HCT116 (cell line): Measurements from ENCODE around the gene NFATC2IP.
"Not testable (repeated sequence)": the region's sequence is repeated elsewhere in the genome, so short reads cannot be mapped to it uniquely, and the experiment has no call there.

Source experiments
- CEBPB ChIP-seq: IDR thresholded peaks from 2 replicates; pipeline ENCODE4 v1.6.1; 2012; ENCODE audit warnings: low read depth
- CTCF ChIP-seq, 3 experiments: fragments of 200-600 bp in 1 of 3; sonication (generic) in 1 of 3; IDR thresholded peaks in 2 of 3; conservative IDR thresholded peaks in 1 of 3; 2 replicates each; pipeline ENCODE4 v1.5.1; 2012 to 2017; ENCODE audit warnings: low read depth in 2 of 3, low read length in 2 of 3, antibody characterized with exemption in 1 of 3, borderline replicate concordance in 1 of 3, control low read depth in 1 of 3, mild to moderate bottlenecking in 1 of 3, mixed read lengths in 1 of 3, mixed run types in 1 of 3, moderate library complexity in 1 of 3; ENCODE audit not compliant: insufficient read depth in 1 of 3
- EZH2 ChIP-seq: fragments of 200-600 bp; sonication (generic); IDR thresholded peaks from 2 replicates; pipeline ENCODE4 v1.6.1; 2017; ENCODE audit warnings: antibody characterized with exemption, mixed run types
- MAX ChIP-seq: IDR thresholded peaks from 2 replicates; pipeline ENCODE4 v1.6.1; 2012
- POLR2A ChIP-seq: IDR thresholded peaks from 2 replicates; pipeline ENCODE4 v1.7.0; 2011; ENCODE audit warnings: borderline replicate concordance; ENCODE audit not compliant: insufficient read depth, insufficient read length; ENCODE audit errors: extremely low read depth
- POLR2AphosphoS5 ChIP-seq: IDR thresholded peaks from 2 replicates; pipeline ENCODE4 v1.6.1; 2011; ENCODE audit warnings: mild to moderate bottlenecking, low read depth, low read length, moderate library complexity
- RAD21 ChIP-seq: IDR thresholded peaks from 2 replicates; pipeline ENCODE4 v1.6.1; 2012; ENCODE audit warnings: low read depth, mild to moderate bottlenecking
- SRF ChIP-seq: IDR thresholded peaks from 2 replicates; pipeline ENCODE4 v1.6.1; 2012; ENCODE audit warnings: low read depth
- YY1 ChIP-seq: IDR thresholded peaks from 2 replicates; pipeline ENCODE4 v1.6.1; 2011; ENCODE audit warnings: low read length, low read depth, moderate library complexity, mild to moderate bottlenecking; ENCODE audit not compliant: insufficient replicate concordance; ENCODE audit errors: extremely low read depth
- ZBTB33 ChIP-seq: IDR thresholded peaks from 2 replicates; pipeline ENCODE4 v1.6.1; 2011; ENCODE audit warnings: mild to moderate bottlenecking, low read length, moderate library complexity; ENCODE audit not compliant: insufficient replicate concordance; ENCODE audit errors: extremely low read depth
- ZFX ChIP-seq: fragments of 450-650 bp; IDR thresholded peaks from 2 replicates; pipeline ENCODE4 v1.6.1; 2017
- ZNF274 ChIP-seq: fragments of 200-500 bp; sonication (Bioruptor generic); IDR thresholded peaks from 2 replicates; pipeline ENCODE4 v1.6.1; 2014; ENCODE audit warnings: mild to moderate bottlenecking, low read depth, low read length, inconsistent platforms

GRCh38 chr16:28939825-28940224, 10.9 kb upstream of the NFATC2IP start:
- TF ChIP-seq POLR2AphosphoS5; ZNF274; CTCF (IDR thresholded peaks at IDR 0.05 in 2 of 3, conservative IDR thresholded peaks at IDR 0.05 in 1 of 3; ENCODE audit: borderline replicate concordance in 1 of 3, insufficient read depth in 1 of 3, low read depth in 2 of 3, low read length in 2 of 3); YY1; POLR2A; CEBPB; SRF; MAX; RAD21; EZH2; ZBTB33; ZFX: not testable (repeated sequence)
